ENCODE measurements around the gene TMEM86A.

GRCh38 chr11:18727479-18728236, 29.1 kb downstream of the TMEM86A start:
- no peak for TF ChIP-seq EZH2phosphoT487 (IDR thresholded peaks at IDR 0.05)
- TF ChIP-seq, protein P1, sequence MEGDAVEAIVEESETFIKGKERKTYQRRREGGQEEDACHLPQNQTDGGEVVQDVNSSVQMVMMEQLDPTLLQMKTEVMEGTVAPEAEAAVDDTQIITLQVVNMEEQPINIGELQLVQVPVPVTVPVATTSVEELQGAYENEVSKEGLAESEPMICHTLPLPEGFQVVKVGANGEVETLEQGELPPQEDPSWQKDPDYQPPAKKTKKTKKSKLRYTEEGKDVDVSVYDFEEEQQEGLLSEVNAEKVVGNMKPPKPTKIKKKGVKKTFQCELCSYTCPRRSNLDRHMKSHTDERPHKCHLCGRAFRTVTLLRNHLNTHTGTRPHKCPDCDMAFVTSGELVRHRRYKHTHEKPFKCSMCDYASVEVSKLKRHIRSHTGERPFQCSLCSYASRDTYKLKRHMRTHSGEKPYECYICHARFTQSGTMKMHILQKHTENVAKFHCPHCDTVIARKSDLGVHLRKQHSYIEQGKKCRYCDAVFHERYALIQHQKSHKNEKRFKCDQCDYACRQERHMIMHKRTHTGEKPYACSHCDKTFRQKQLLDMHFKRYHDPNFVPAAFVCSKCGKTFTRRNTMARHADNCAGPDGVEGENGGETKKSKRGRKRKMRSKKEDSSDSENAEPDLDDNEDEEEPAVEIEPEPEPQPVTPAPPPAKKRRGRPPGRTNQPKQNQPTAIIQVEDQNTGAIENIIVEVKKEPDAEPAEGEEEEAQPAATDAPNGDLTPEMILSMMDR (IDR thresholded peaks at IDR 0.05): peak; percentile 77
